Stimulated activated naive CD8-positive, alpha-beta T cell treated with anti-CD3 and anti-CD28 coated beads, Interleukin-15, amount 100 ng/mL, for 72 hours (primary cell): ENCODE measurements around the gene H1-8.
A peak's percentile ranks its signal among the peaks of the same experiment; 100 is the strongest.
"Not testable (repeated sequence)": the region's sequence is repeated elsewhere in the genome, so short reads cannot be mapped to it uniquely, and the experiment has no call there.

Experiments used
- ATAC-seq: fragments of 150-1000 bp; cut with Tn5 transposase; 2 replicates; pipeline ENCODE4 v1.10.0; 2021; ENCODE audit warnings: mild to moderate bottlenecking, moderate library complexity
- DNase-seq, 2 donors: peaks; one replicate each; pipeline ENCODE4 v3.0.0; 2021 to 2022
- H3K27ac Mint-ChIP-seq, 2 donors: one replicate each; pipeline ENCODE4 v1.8.0; 2022; ENCODE audit warnings: mild to moderate bottlenecking in 2 of 2, mixed read lengths in 2 of 2, moderate library complexity in 2 of 2
- H3K27me3 Mint-ChIP-seq: one replicate; pipeline ENCODE4 v1.8.0; 2022; ENCODE audit warnings: mixed read lengths
- H3K4me1 Mint-ChIP-seq: one replicate; pipeline ENCODE4 v1.8.0; 2022; ENCODE audit warnings: mild to moderate bottlenecking, mixed read lengths
- H3K4me3 Mint-ChIP-seq, 2 donors: one replicate each; pipeline ENCODE4 v1.8.0; 2022; ENCODE audit warnings: mild to moderate bottlenecking in 2 of 2, mixed read lengths in 2 of 2, moderate library complexity in 1 of 2
- H3K9me3 Mint-ChIP-seq, 2 donors: one replicate each; pipeline ENCODE4 v1.8.0; 2022; ENCODE audit warnings: mixed read lengths in 2 of 2

The H1-8 gene

DNA sequence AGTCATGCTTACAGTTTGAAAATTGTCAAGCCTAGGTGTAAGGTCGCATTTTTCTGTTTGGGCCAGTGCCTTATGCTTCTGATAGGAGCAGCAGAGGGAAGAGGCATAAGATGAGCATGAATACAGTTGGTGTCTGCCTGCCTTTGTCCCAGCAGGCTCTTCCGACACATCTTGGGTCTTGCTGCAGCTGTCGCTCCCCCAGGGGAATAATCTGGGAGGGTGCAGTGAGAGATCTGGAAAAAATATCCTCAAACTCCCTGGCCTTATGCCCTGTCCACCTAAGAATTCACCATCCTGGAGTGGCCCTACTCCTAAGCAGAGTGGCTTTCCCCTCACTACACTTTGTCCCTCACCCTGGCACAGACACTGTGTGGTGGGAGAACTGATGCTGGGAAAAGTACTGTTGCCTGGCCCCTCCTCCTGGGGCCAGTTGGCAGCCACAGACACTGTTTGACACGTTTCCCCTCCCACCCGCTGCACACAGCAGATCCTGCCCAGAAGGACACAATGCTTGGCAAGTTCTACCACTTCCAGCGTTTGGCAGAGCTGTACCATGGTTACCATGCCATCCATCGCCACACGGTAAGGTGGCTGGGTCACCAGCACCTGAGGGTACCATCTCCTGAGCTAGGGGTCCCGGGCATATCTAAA is 35.7 kb upstream of the H1-8 start:
- Mint-ChIP-seq H3K9me3 (no peaks in the 10 kb centered on the region), H3K27me3 (no peaks in the 10 kb centered on the region), H3K4me3 (no peak overlapping the region), H3K4me1 (no peaks in the 10 kb centered on the region), H3K27ac (no peak overlapping the region)
- DNase-seq (no peak), ATAC-seq (no peak)

DNA sequence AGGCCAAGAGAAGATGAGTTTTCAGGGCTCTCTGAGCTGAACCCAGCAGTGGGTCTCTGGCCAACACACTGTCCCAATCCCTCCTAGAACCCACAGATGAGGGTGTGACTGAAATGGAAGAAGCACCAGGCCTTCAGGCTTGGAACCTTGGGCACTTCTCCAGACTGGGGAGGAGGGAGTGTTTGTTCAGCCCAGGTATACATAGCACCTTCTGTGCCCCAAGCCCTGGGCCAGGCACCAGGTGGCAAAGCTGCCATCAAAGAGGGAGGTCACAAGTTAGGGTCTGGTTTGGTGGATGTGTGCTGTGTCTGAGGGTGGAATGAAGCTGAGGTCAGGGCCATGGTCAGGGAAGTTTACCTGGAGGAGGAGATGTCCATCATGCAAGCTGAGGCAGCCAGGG is 30.4 kb upstream of the H1-8 start:
- H3K4me3 Mint-ChIP-seq, result no peak overlapping the region
- H3K4me1 Mint-ChIP-seq, result no peaks in the 10 kb centered on the region
- H3K9me3 Mint-ChIP-seq, result no peaks in the 10 kb centered on the region
- DNase-seq (no peak), ATAC-seq (no peak)
- no peaks in the 10 kb centered on the region for H3K27me3 Mint-ChIP-seq
- H3K27ac Mint-ChIP-seq, result peak overlapping the region in 1 of 2 donors; percentile 55

- H3K27ac Mint-ChIP-seq, result peak overlapping the region in 1 of 2 donors; percentile 85
- no peak for ATAC-seq
Observed at GRCh38 chr3:129513705-129514104, 29.3 kb upstream of the H1-8 start.

DNA sequence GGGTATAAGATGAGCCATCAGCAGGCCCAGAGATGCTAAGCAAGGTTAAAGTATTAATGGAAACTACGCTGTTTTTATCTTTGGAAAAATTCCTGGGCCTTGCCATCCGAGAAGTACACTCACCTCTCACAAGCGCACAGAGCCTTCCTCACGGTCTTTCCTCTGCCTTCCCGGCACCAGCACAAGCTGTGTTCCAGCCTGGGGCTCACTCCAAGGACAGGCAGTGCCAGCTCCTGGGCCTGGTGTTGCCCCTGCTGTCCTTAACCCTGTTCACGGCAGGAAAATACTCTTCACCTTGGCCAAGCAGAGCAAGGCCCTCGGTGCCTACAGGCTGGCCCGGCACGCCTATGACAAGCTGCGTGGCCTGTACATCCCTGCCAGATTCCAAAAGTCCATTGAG is 28.9 kb upstream of the H1-8 start:
- H3K27ac Mint-ChIP-seq, result peak overlapping the region in 1 of 2 donors; percentile 85
- H3K27me3 Mint-ChIP-seq, result no peaks in the 10 kb centered on the region
- no peaks in the 10 kb centered on the region for H3K4me1 Mint-ChIP-seq
- H3K4me3 Mint-ChIP-seq, result no peak overlapping the region
- H3K9me3 Mint-ChIP-seq, result no peaks in the 10 kb centered on the region
- no peak for DNase-seq
- no peak for ATAC-seq

More at GRCh38 chr3:129513705-129514104, 29.3 kb upstream of the H1-8 start:
- H3K4me3 Mint-ChIP-seq, result no peak overlapping the region
- no peak for DNase-seq
- no peaks in the 10 kb centered on the region for H3K4me1 Mint-ChIP-seq
- H3K9me3 Mint-ChIP-seq, result no peaks in the 10 kb centered on the region
- H3K27me3 Mint-ChIP-seq, result no peaks in the 10 kb centered on the region

DNA sequence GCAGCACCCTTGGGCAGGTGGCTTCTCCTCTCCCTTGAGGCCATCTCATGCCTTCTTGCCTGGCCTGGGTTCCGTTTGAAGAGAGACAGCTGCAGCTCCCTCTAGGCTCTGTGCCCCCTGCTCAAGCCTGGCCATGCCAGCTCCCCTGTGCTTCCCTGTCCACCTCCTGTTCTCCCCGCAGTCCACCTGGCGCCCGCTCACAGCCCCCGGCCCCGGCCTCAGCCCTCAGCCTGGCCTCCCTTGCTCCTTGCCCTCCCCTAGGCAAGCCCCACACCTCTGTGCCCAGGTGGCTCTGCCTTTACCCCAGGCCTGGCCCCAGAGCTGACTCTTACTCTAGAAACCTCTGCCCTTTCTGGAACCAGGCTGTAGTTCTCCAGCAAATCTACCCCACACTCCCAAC is 28.4 kb upstream of the H1-8 start:
- no peak overlapping the region for H3K4me3 Mint-ChIP-seq
- no peaks in the 10 kb centered on the region for H3K4me1 Mint-ChIP-seq
- H3K27ac Mint-ChIP-seq, result peak overlapping the region; percentile 7 to 58
- no peaks in the 10 kb centered on the region for H3K27me3 Mint-ChIP-seq
- H3K9me3 Mint-ChIP-seq, result no peaks in the 10 kb centered on the region
- ATAC-seq, result no peak
- DNase-seq, result no peak

GRCh38 chr3:129515108-129515820 is 27.7 kb upstream of the H1-8 start:
- H3K27me3 Mint-ChIP-seq, H3K4me3 Mint-ChIP-seq, H3K9me3 Mint-ChIP-seq, DNase-seq, H3K4me1 Mint-ChIP-seq, ATAC-seq: not testable (repeated sequence)
- peak overlapping the region; percentile 7 to 58 for H3K27ac Mint-ChIP-seq

DNA sequence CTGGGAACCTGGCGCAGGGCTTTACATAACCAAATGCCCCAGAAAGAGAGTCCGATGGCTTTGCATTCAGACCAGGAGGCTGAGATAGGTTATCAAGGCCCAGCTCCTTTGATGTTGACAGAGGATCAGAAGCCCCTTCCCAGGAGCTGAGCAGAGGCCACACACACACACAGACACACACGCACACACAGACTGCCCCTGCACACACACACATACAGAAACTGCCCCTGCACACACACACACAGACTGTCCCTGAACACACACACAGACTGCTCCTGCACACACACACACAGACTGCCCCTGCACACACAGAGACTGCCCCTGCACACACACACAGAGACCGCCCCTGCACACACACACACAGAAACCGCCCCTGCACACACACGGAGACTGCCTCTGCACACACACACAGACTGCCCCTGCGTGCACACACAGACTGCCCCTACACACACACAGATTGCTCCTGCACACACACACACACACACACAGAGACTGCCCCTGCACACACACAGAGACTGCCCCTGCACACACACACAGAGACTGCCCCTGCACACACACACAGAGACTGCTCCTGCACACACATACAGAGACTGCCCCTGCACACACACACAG is 27.0 kb upstream of the H1-8 start:
- not testable (repeated sequence) for H3K27ac Mint-ChIP-seq, H3K27me3 Mint-ChIP-seq, DNase-seq, H3K9me3 Mint-ChIP-seq, H3K4me3 Mint-ChIP-seq, H3K4me1 Mint-ChIP-seq, ATAC-seq

DNA sequence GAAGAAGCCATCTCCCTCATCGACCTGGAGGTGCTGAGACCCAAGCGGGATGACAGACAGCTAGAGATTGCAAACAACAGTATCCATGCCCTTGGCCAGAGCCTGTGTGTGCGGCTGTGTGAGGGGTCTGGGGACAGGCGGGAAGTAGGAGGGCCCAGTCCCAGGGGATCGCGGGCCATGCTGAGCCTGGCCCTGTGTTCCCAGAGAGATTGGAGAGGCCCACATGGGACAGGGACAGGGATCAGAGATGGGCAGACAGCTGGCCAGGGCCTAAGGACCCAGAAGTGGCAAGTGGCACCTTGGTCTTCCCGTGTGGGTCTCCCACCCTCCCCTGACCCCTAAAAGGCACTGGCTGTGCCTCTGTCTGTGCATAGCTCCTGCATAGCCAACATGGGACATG is 25.5 kb upstream of the H1-8 start:
- no peaks in the 10 kb centered on the region for H3K4me1 Mint-ChIP-seq
- peak overlapping the region in 1 of 2 donors; percentile 74 for H3K27ac Mint-ChIP-seq
- DNase-seq, result no peak
- no peak overlapping the region for H3K4me3 Mint-ChIP-seq
- ATAC-seq, result no peak
- H3K9me3 Mint-ChIP-seq, result no peaks in the 10 kb centered on the region
- no peaks in the 10 kb centered on the region for H3K27me3 Mint-ChIP-seq

- no peak overlapping the region for H3K4me3 Mint-ChIP-seq
- no peaks in the 10 kb centered on the region for H3K9me3 Mint-ChIP-seq
- ATAC-seq, result no peak
- no peak for DNase-seq
- H3K27me3 Mint-ChIP-seq, result no peaks in the 10 kb centered on the region
- peak overlapping the region in 1 of 2 donors; percentile 65 for H3K27ac Mint-ChIP-seq
- no peaks in the 10 kb centered on the region for H3K4me1 Mint-ChIP-seq
Observed at GRCh38 chr3:129518038-129518561, 24.9 kb upstream of the H1-8 start.

- ATAC-seq (peak; percentile 9), DNase-seq (no peak)
- Mint-ChIP-seq H3K27ac (no peak overlapping the region), H3K27me3 (no peaks in the 10 kb centered on the region), H3K9me3 (no peaks in the 10 kb centered on the region), H3K4me3 (no peak overlapping the region), H3K4me1 (no peaks in the 10 kb centered on the region)
Observed at GRCh38 chr3:129518581-129518980, 24.4 kb upstream of the H1-8 start.

DNA sequence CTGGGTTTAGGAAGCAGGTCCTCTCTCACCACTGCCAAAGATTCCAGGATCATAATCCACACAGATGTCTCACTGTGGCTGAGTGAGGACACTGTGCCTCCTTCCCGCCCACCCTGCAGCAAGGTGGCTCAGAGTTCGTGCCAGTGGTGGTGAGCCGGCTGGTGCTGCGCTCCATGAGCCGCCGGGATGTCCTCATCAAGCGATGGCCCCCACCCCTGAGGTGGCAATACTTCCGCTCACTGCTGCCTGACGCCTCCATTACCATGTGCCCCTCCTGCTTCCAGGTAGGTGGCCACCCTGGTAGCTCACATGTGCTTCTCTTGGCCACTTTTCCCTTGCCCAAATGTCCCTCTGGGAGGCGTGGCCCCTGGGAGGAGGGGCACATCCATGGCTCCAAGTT is 23.5 kb upstream of the H1-8 start:
- Mint-ChIP-seq H3K4me1 (no peaks in the 10 kb centered on the region), H3K27me3 (no peaks in the 10 kb centered on the region), H3K4me3 (no peak overlapping the region), H3K9me3 (no peaks in the 10 kb centered on the region), H3K27ac (no peak overlapping the region)
- ATAC-seq (no peak), DNase-seq (no peak)

DNA sequence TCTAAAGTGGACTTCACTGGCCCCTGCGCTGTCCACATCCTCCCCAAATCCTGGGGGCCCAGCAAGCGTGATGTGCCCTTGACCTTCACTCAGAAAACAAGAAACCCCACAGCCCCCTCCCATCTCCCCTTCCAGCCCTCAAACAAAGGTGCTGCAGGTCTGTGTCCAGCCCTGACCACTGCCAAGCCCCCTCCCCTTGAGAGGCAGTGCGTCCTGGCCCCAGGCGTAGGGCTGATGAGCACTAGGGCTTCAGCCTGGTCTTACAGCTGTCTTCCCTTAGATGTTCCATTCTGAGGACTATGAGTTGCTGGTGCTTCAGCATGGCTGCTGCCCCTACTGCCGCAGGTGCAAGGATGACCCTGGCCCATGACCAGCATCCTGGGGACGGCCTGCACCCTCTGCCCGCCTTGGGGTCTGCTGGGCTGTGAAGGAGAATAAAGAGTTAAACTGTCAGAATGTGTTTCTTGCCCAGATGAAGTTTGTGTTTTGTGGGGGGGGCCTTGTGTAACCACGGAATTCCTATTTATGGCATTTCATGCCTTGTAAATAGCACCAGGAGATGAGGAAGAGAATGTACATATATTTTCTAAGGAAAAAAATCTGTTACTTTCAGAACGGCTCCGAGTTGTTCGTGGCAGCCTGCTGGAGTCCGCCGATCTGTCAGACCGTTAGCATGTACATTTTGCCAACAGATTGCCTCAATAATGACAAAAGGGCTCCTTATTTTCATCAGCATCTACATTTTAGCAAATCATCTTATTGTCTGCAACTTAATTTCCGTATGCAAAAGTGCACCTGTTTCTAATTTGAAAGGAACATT is 22.9 kb upstream of the H1-8 start:
- no peak overlapping the region for H3K4me3 Mint-ChIP-seq
- H3K9me3 Mint-ChIP-seq, result no peaks in the 10 kb centered on the region
- H3K27ac Mint-ChIP-seq, result no peak overlapping the region
- H3K27me3 Mint-ChIP-seq, result no peaks in the 10 kb centered on the region
- no peak for ATAC-seq
- DNase-seq, result no peak
- no peaks in the 10 kb centered on the region for H3K4me1 Mint-ChIP-seq

- no peak overlapping the region for H3K27ac Mint-ChIP-seq
- H3K4me1 Mint-ChIP-seq, result no peaks in the 10 kb centered on the region
- H3K4me3 Mint-ChIP-seq, result no peak overlapping the region
- no peaks in the 10 kb centered on the region for H3K9me3 Mint-ChIP-seq
- ATAC-seq (no peak), DNase-seq (no peak)
- H3K27me3 Mint-ChIP-seq, result no peaks in the 10 kb centered on the region
Observed at GRCh38 chr3:129520960-129521359, 22.0 kb upstream of the H1-8 start.

DNA sequence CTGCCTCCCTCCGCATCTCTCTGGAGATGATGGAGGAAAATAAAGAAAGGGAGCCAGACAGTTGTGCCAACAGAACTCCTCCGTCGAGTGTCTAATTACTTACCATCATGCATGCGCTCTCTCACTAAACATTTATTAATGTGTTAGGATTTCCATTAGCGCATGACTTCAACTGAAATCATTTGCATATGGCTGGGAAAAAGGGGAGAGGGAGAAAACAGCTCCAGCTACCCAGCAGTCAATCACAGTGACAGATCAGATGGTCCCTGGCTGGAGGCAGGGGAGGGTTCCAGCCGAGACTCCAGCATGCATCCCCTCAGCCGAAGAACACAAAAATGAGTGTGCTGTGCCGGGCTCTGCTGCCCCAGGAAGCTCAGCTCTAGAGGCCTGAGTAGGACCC is 21.4 kb upstream of the H1-8 start:
- H3K9me3 Mint-ChIP-seq, result no peaks in the 10 kb centered on the region

GRCh38 chr3:129522953-129523352 is 20.0 kb upstream of the H1-8 start:
- Mint-ChIP-seq H3K9me3 (no peaks in the 10 kb centered on the region), H3K27ac (no peak overlapping the region), H3K27me3 (no peaks in the 10 kb centered on the region), H3K4me3 (no peak overlapping the region), H3K4me1 (no peaks in the 10 kb centered on the region)
- DNase-seq, result no peak
- no peak for ATAC-seq

More for the DNA sequence above, 21.4 kb upstream of the H1-8 start:
- no peak for DNase-seq
- H3K4me3 Mint-ChIP-seq, result no peak overlapping the region
- H3K27me3 Mint-ChIP-seq, result no peaks in the 10 kb centered on the region
- no peak overlapping the region for H3K27ac Mint-ChIP-seq
- no peaks in the 10 kb centered on the region for H3K4me1 Mint-ChIP-seq
- no peak for ATAC-seq
